Keratinocyte (primary cell): Measurements from ENCODE around the gene USP31. TPM values are rescaled to one million over a fixed set of nuclear protein-coding genes. Genes with fewer than 3 reads are reported as not detected.

ENCODE experiments used
- DNase-seq: peaks from one replicate; pipeline ENCODE4 v3.0.0-alpha.2; 2011; ENCODE audit warnings: low read depth, missing footprints, low spot score
- FAIRE-seq: peaks from 2 replicates; lab custom pipeline; 2011; peaks lifted over from hg19 to GRCh38; lab: Jason Lieb, UNC
- H2AFZ ChIP-seq: 2 replicates; pipeline ENCODE4 v1.6.0; 2012; ENCODE audit warnings: low read length, control low read depth, inconsistent platforms; ENCODE audit not compliant: control insufficient read depth
- H3K27ac ChIP-seq: 2 replicates; pipeline ENCODE4 v1.5.1; 2011; ENCODE audit warnings: low read length; ENCODE audit not compliant: control insufficient read depth, insufficient read depth
- H3K27me3 ChIP-seq: 3 replicates; pipeline ENCODE4 v1.6.0; 2011; ENCODE audit warnings: low read length; ENCODE audit not compliant: control insufficient read depth, insufficient read depth; ENCODE audit errors: extremely low read depth
- H3K36me3 ChIP-seq, 2 experiments: 2 replicates in 1 of 2; 3 replicates in 1 of 2; pipeline ENCODE4 v1.5.1; 2011; ENCODE audit warnings: low read length in 2 of 2, mild to moderate bottlenecking in 1 of 2; ENCODE audit not compliant: control insufficient read depth in 2 of 2, insufficient read depth in 2 of 2; ENCODE audit errors: extremely low read depth in 1 of 2
- H3K4me1 ChIP-seq: 3 replicates; pipeline ENCODE4 v1.5.1; 2011; ENCODE audit warnings: low read length; ENCODE audit not compliant: control insufficient read depth, insufficient read depth; ENCODE audit errors: extremely low read depth
- H3K4me2 ChIP-seq: 3 replicates; pipeline ENCODE4 v1.6.0; 2011; ENCODE audit warnings: low read depth, low read length; ENCODE audit not compliant: control insufficient read depth, insufficient read depth; ENCODE audit errors: extremely low read depth
- H3K4me3 ChIP-seq, 3 experiments: fragments of 200-600 bp in 1 of 3; sonication (generic) in 1 of 3; 2 replicates in 2 of 3; 3 replicates in 1 of 3; pipeline ENCODE4 v1.5.1; 2011 to 2016; ENCODE audit warnings: low read length in 3 of 3, mild to moderate bottlenecking in 3 of 3, control low read depth in 2 of 3, inconsistent platforms in 1 of 3, low read depth in 1 of 3, mixed read lengths in 1 of 3, mixed run types in 1 of 3, moderate library complexity in 1 of 3; ENCODE audit not compliant: control insufficient read depth in 2 of 3, insufficient read depth in 2 of 3; ENCODE audit errors: extremely low read depth in 1 of 3
- H3K79me2 ChIP-seq: 2 replicates; pipeline ENCODE4 v1.6.0; 2012; ENCODE audit warnings: low read length; ENCODE audit not compliant: control insufficient read depth, insufficient read depth
- H3K9ac ChIP-seq: 3 replicates; pipeline ENCODE4 v1.6.0; 2011; ENCODE audit warnings: low read length; ENCODE audit not compliant: control insufficient read depth, insufficient read depth; ENCODE audit errors: extremely low read depth
- H3K9me1 ChIP-seq: 3 replicates; pipeline ENCODE4 v1.6.0; 2011; ENCODE audit warnings: low read length; ENCODE audit not compliant: control insufficient read depth, insufficient read depth; ENCODE audit errors: extremely low read depth
- H3K9me3 ChIP-seq: 2 replicates; pipeline ENCODE4 v1.5.1; 2012; ENCODE audit warnings: low read depth, low read length; ENCODE audit not compliant: control insufficient read depth
- H4K20me1 ChIP-seq: 3 replicates; pipeline ENCODE4 v1.6.0; 2011; ENCODE audit warnings: low read length; ENCODE audit not compliant: control insufficient read depth, insufficient read depth; ENCODE audit errors: extremely low read depth
- CTCF ChIP-seq, 3 experiments: IDR thresholded peaks in 1 of 3; conservative IDR thresholded peaks in 1 of 3; optimal IDR thresholded peaks in 1 of 3; 2 replicates in 2 of 3; 3 replicates in 1 of 3; pipeline versions ENCODE3 to v1.5.1; 2011; ENCODE audit warnings: low read length in 3 of 3, mild to moderate bottlenecking in 3 of 3, moderate library complexity in 2 of 3, control low read depth in 1 of 3, inconsistent platforms in 1 of 3; ENCODE audit not compliant: insufficient read depth in 2 of 3; ENCODE audit errors: extremely low read depth in 1 of 3
- EZH2 ChIP-seq: IDR thresholded peaks from one replicate; pipeline ENCODE4 v1.6.1; 2012; ENCODE audit warnings: inconsistent platforms, mild to moderate bottlenecking, low read length, moderate library complexity
- dilution Hi-C: fragments of 300-500 bp; cut with MboI; formaldehyde crosslinking; loops from one replicate; pipeline ENCODE4 v1.7.0; 2020; ENCODE audit warnings: low sequenced_read_pairs; ENCODE audit not compliant: extremely low pct_ligation_motif_present
- polyA plus RNA-seq, 5 experiments: library from polyadenylated mRNA; depleted of rRNA in 3 of 5; stranded (reverse) in 3 of 5; stranded (forward) in 1 of 5; unstranded in 1 of 5; fragments of >200 nt; gene quantifications; 1 replicate in 1 of 5; 2 replicates in 3 of 5; 3 replicates in 1 of 5; pipeline versions ENCODE4 v1.2.1 to v1.2.3, GENCODE V29; 2011 to 2012; ENCODE audit warnings: missing spikeins in 2 of 5, low read depth in 1 of 5, low replicate concordance in 1 of 5

The USP31 gene
- polyA plus RNA-seq, 1 donor (not counting 4 experiments of a cell fraction or from before 2014, with no cell fraction given), result 16.3 TPM

DNA sequence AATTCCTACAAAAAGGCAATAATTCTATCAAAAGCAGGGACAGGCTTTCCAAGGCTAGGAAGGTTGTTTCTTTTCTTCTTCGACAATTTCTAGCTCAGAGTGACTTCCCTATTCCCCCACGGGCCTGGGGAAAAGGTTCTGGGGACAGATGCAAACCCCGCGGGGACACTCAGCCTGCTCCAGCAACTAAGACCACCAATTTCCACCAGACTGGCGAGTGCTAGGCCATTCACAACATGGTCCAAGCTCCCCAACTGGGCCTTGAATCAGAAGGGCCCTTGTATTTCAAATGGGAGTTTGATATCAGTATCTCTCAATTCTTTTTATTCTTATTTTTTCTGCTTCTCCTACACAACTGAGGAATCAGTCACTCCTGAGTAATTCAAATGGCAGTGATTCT, 86.7 kb downstream of the USP31 start:
- Histone ChIP-seq H3K27ac (no peak overlapping the region), H3K9ac (no peak overlapping the region), H3K4me1 (no peaks in the 10 kb centered on the region), H3K79me2 (no peaks in the 10 kb centered on the region), H3K9me1 (no peaks in the 10 kb centered on the region), H3K4me3 (no peak overlapping the region), H3K9me3 (no peaks in the 10 kb centered on the region), H3K27me3 (no peaks in the 10 kb centered on the region), H3K4me2 (no peak overlapping the region), H4K20me1 (peaks cover 3% of the 10 kb centered on the region), H2AFZ (no peak overlapping the region), H3K36me3 (peaks cover 2 to 8% of the 10 kb centered on the region in 2 experiments)
- no peak for DNase-seq
- no peak for FAIRE-seq
- dilution Hi-C loops, result no loop called here
- TF ChIP-seq CTCF (optimal IDR thresholded peaks at IDR 0.05 in 1 of 3, IDR thresholded peaks at IDR 0.05 in 1 of 3, conservative IDR thresholded peaks at IDR 0.05 in 1 of 3; ENCODE audit: extremely low read depth in 1 of 3, insufficient read depth in 2 of 3, low read length in 3 of 3), result no peak
- no peak for TF ChIP-seq EZH2

DNA sequence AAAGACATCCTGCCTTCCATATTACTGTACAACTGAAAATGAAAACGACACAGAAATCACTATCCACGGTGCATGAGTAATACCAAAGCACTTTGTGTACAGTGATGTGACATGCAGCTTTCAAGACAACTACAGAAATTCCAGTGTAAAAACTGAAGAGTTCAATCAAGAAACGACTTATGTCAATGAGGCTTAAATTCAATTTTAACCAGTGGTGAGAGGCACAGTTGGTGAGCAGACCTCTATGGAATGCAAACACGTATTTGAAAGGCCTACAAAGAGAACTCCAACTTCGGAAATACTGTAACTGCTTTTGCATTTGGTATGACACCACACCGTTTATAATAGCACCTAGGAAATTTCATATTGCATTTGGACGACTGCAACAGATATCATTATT, 87.6 kb downstream of the USP31 start:
- Histone ChIP-seq H2AFZ (no peak overlapping the region), H3K9me3 (no peaks in the 10 kb centered on the region), H3K36me3 (peaks cover 0 to 3% of the 10 kb centered on the region in 2 experiments), H3K27ac (no peak overlapping the region), H3K4me2 (no peak overlapping the region), H3K4me3 (no peak overlapping the region), H4K20me1 (peaks cover 3% of the 10 kb centered on the region), H3K27me3 (no peaks in the 10 kb centered on the region), H3K79me2 (no peaks in the 10 kb centered on the region), H3K9me1 (no peaks in the 10 kb centered on the region), H3K9ac (no peak overlapping the region), H3K4me1 (no peaks in the 10 kb centered on the region)
- dilution Hi-C loops, result no loop called here
- no peak for TF ChIP-seq EZH2
- TF ChIP-seq CTCF (optimal IDR thresholded peaks at IDR 0.05 in 1 of 3, IDR thresholded peaks at IDR 0.05 in 1 of 3, conservative IDR thresholded peaks at IDR 0.05 in 1 of 3; ENCODE audit: extremely low read depth in 1 of 3, insufficient read depth in 2 of 3, low read length in 3 of 3), result no peak
- DNase-seq, result no peak
- FAIRE-seq, result no peak
